GM12878 (cell line): ENCODE measurements around the gene HUS1. TPM values are rescaled to one million over a fixed set of nuclear protein-coding genes. Genes with fewer than 3 reads are reported as not detected.

Experiments
- ATAC-seq: fragments of 200-7000 bp; cut with Tn5 transposase; 3 replicates; pipeline ENCODE4 v1.9.1; 2020; ENCODE audit warnings: mild to moderate bottlenecking, moderate library complexity
- BruUV-seq: library from RNA; stranded (reverse); fragments of 400-500 nt; replicated peaks from 2 replicates; lab custom pipeline; 2021; lab: Mats Ljungman, UMichigan
- CTCF ChIA-PET: fragments of 300-600 bp; sonication (Branson Sonifier 250); formaldehyde crosslinking; extraction: SDS; loops from one replicate; lab custom pipeline; 2021; ENCODE audit warnings: inconsistent platforms; lab: Yijun Ruan, JAX
- POLR2A ChIA-PET: fragments of 350-600 bp; formaldehyde crosslinking; extraction: SDS; loops from one replicate; lab custom pipeline; 2021; ENCODE audit warnings: inconsistent platforms; lab: Charles Lee
- RAD21 ChIA-PET: fragments of 300-600 bp; sonication (Branson Sonifier 250); formaldehyde crosslinking; loops from one replicate; lab custom pipeline; 2023; ENCODE audit warnings: antibody characterized with exemption; ENCODE audit not compliant: unreplicated experiment; lab: Charles Lee
- SMC1A ChIA-PET: fragments of 300-600 bp; sonication (Branson Sonifier 250); formaldehyde crosslinking; loops from one replicate; lab custom pipeline; 2023; ENCODE audit not compliant: unreplicated experiment, uncharacterized antibody; lab: Charles Lee
- DNase-seq: peaks from one replicate; pipeline ENCODE4 v3.0.0-alpha.2; 2011; ENCODE audit warnings: low read depth, low spot score
- FAIRE-seq: peaks from 3 replicates; lab custom pipeline; 2011; peaks lifted over from hg19 to GRCh38; lab: Jason Lieb, UNC
- H2AFZ ChIP-seq: 2 replicates; pipeline ENCODE4 v1.6.0; 2011; ENCODE audit warnings: low read depth, low read length, control low read depth; ENCODE audit not compliant: control insufficient read depth
- H3K27ac ChIP-seq: 2 replicates; pipeline ENCODE4 v1.5.1; 2011; ENCODE audit warnings: control low read depth; ENCODE audit not compliant: control insufficient read depth, insufficient read depth
- H3K27me3 ChIP-seq, 2 experiments: replicated peaks in 1 of 2; 2 replicates each; pipeline versions ENCODE4 v1.6.0 to v1.6.1; 2011; ENCODE audit warnings: low read length in 1 of 2; ENCODE audit not compliant: control insufficient read depth in 2 of 2, insufficient read depth in 2 of 2
- H3K36me3 ChIP-seq, 2 experiments: 2 replicates each; pipeline ENCODE4 v1.5.1; 2011; ENCODE audit warnings: low read length in 1 of 2; ENCODE audit not compliant: control insufficient read depth in 2 of 2, insufficient read depth in 2 of 2
- H3K4me1 ChIP-seq: 2 replicates; pipeline ENCODE4 v1.6.1; 2011; ENCODE audit warnings: mild to moderate bottlenecking, low read length, moderate library complexity, mixed read lengths; ENCODE audit not compliant: control insufficient read depth, insufficient read depth
- H3K4me2 ChIP-seq: 2 replicates; pipeline ENCODE4 v1.6.0; 2011; ENCODE audit warnings: control low read depth; ENCODE audit not compliant: control insufficient read depth, insufficient read depth
- H3K4me3 ChIP-seq: fragments of 200-600 bp; sonication (generic); 2 replicates; pipeline ENCODE4 v1.5.1; 2016
- H3K79me2 ChIP-seq: 2 replicates; pipeline ENCODE4 v1.6.0; 2011; ENCODE audit warnings: low read length; ENCODE audit not compliant: control insufficient read depth, insufficient read depth
- H3K9ac ChIP-seq: 2 replicates; pipeline ENCODE4 v1.8.0; 2011; ENCODE audit warnings: low read length, control low read depth, mixed read lengths; ENCODE audit not compliant: control insufficient read depth, insufficient read depth
- H3K9me3 ChIP-seq: replicated peaks from 3 replicates; pipeline ENCODE4 v1.5.1; 2011; ENCODE audit warnings: mild to moderate bottlenecking, low read length; ENCODE audit not compliant: control insufficient read depth, insufficient read depth
- H4K20me1 ChIP-seq: 2 replicates; pipeline ENCODE4 v1.6.0; 2011; ENCODE audit not compliant: control insufficient read depth, insufficient read depth
- CEBPB ChIP-seq, 2 experiments: fragments of 150-350 bp in 1 of 2; IDR thresholded peaks; 2 replicates each; pipeline ENCODE4 v1.6.1; 2012 to 2014; ENCODE audit warnings: low read depth in 2 of 2, low read length in 2 of 2, borderline replicate concordance in 1 of 2, inconsistent platforms in 1 of 2
- HSF1 ChIP-seq: fragments of 150-350 bp; IDR thresholded peaks from 2 replicates; pipeline ENCODE4 v1.6.1; 2014; ENCODE audit warnings: mild to moderate bottlenecking, low read depth, low read length
- MEF2A ChIP-seq: IDR thresholded peaks from 2 replicates; pipeline ENCODE4 v1.6.1; 2011; ENCODE audit warnings: low read depth, mild to moderate bottlenecking, low read length, moderate library complexity; ENCODE audit not compliant: insufficient read depth
- WGBS: methylation state at CpG from one replicate; pipeline ENCODE4 v1.1.6; 2016; ENCODE audit warnings: low lambda C conversion rate; ENCODE audit not compliant: insufficient replicate concordance, insufficient coverage; ENCODE audit errors: missing lambda C conversion rate; 5-methylcytosine and 5-hydroxymethylcytosine counted together
- in situ Hi-C: fragments of 300-500 bp; cut with MboI; formaldehyde crosslinking; loops from 9 replicates; pipeline ENCODE4 v1.14.3; 2018; ENCODE audit warnings: mixed read lengths
- intact Hi-C: fragments of 100-400 bp; cut with micrococcal nuclease; formaldehyde crosslinking; loops from one replicate; pipeline ENCODE4 v1.14.2; 2022; ENCODE audit not compliant: unreplicated experiment
- polyA plus RNA-seq, 11 experiments: library from polyadenylated mRNA; depleted of rRNA in 4 of 11; unstranded in 6 of 11; stranded (reverse) in 5 of 11; fragments of >200 nt; fragmentation: Nextera tagmentation in 4 of 11; fragmentation: Illumina TruSeq in 1 of 11; extraction: Ambion mirVana in 4 of 11; extraction: Trizol in 1 of 11; gene quantifications; 1 replicate in 1 of 11; 2 replicates in 10 of 11; pipeline versions ENCODE4 v1.2.1 to v1.2.3, GENCODE V29; 2011 to 2016; ENCODE audit warnings: inconsistent platforms in 2 of 11, missing spikeins in 2 of 11, low read depth in 1 of 11
- total RNA-seq, 4 experiments: library from RNA; depleted of rRNA in 3 of 4; stranded (reverse); fragments of >200 nt in 3 of 4; fragmentation: Illumina TruSeq in 1 of 4; extraction: Trizol in 1 of 4; gene quantifications; 2 replicates each; pipeline versions ENCODE4 v1.2.1 to v1.2.3, GENCODE V29; 2013 to 2021

HUS1 gene
- total and polyA plus RNA-seq, 10 of the 15 experiments (the other 5 are each of a cell fraction or from before 2014, with no cell fraction given) = 10.4 to 35.5 (median 22.6) TPM

- intact Hi-C loops (no loop called here), in situ Hi-C loops (loop anchor here (25.0 kb wide), 1 partner anchor 1831 kb away; the partner anchor contains the start of gene VWC2)
- no peak for DNase-seq
- Histone ChIP-seq H3K4me3 (no peak overlapping the region), H3K36me3 (no peaks in the 10 kb centered on the region), H2AFZ (no peak overlapping the region), H3K9ac (no peak overlapping the region), H4K20me1 (no peaks in the 10 kb centered on the region), H3K9me3 (no peaks in the 10 kb centered on the region; the same call in 2 of the 3 replicates), H3K4me2 (no peak overlapping the region), H3K4me1 (peaks cover 8% of the 10 kb centered on the region), H3K27ac (no peak overlapping the region), H3K79me2 (no peaks in the 10 kb centered on the region), H3K27me3 (peaks cover 0 to 3% of the 10 kb centered on the region in 2 experiments; a peak in 2 of 4 replicates)
- WGBS = 46% methylated on average over 16 of the region's 18 CpGs
- CTCF ChIA-PET = interaction anchor here (0.6 to 0.9 kb wide), 2 partner anchors 13 to 58 kb away, joined by 3 to 4 read pairs; no protein-coding TSS in a partner anchor
- POLR2A ChIA-PET = no interaction called here
- no peak for ATAC-seq
- FAIRE-seq = no peak
- no TSS peak for BruUV-seq
- RAD21 ChIA-PET = no interaction called here
- TF ChIP-seq MEF2A = no peak
- TF ChIP-seq CEBPB (IDR thresholded peaks at IDR 0.05; ENCODE audit: borderline replicate concordance in 1 of 2, low read depth in 2 of 2, low read length in 2 of 2) = no peak
- TF ChIP-seq HSF1 = no peak
- SMC1A ChIA-PET = interaction anchor here (1.3 kb wide), 1 partner anchor 13 kb away, joined by 3 read pairs; no protein-coding TSS in a partner anchor
Observed at GRCh38 chr7:47931005-47932004, 48.1 kb downstream of the HUS1 start.
